Posterior vena cava (tissue), 2 donors: ENCODE measurements around the gene VPS35. TPM values are rescaled to one million over a fixed set of nuclear protein-coding genes. Genes with fewer than 3 reads are reported as not detected.

Source experiments
- DNase-seq: peaks from one replicate; pipeline ENCODE4 v3.0.0-alpha.2; 2020; ENCODE audit warnings: low spot score
- intact Hi-C, 2 donors: fragments of 100-400 bp; cut with DNase I; formaldehyde crosslinking; loops; one replicate each; pipeline versions ENCODE4 v1.14.1 to v1.14.2; 2022 to 2023
- total RNA-seq, 2 donors: library from RNA; stranded (reverse); fragmentation: NEBNext Ultra II Directional; extraction: Animal tissue kit (Norgen Biotek cat#: 25700); gene quantifications; one replicate each; pipeline ENCODE4 v1.2.1, GENCODE V29; 2021
- donor health status: DM: yes; HTN: yes; CAD: no.
- donor health status: DM: yes; HTN: yes; CAD: no.

VPS35 gene
- total RNA-seq, 2 donors from 2014 or later: 75.1 to 78.7 TPM

- DNase-seq: no peak
- intact Hi-C loops: no loop called here
These were observed 26.9 kb upstream of the VPS35 start for GRCh38 chr16:46715769-46716305.

- intact Hi-C loops: no loop called here
- DNase-seq: no peak
These were observed 26.0 kb upstream of the VPS35 start for GRCh38 chr16:46714797-46715591.

- DNase-seq: no peak
- intact Hi-C loops: no loop called here
These were observed 24.7 kb upstream of the VPS35 start for GRCh38 chr16:46713634-46714033.

- DNase-seq: no peak
- intact Hi-C loops: no loop called here
These were observed 23.9 kb upstream of the VPS35 start for GRCh38 chr16:46712911-46713310.

GRCh38 chr16:46711106-46712058 is 22.4 kb upstream of the VPS35 start:
- no peak for DNase-seq
- intact Hi-C loops: no loop called here

GRCh38 chr16:46709469-46710005 is 20.6 kb upstream of the VPS35 start:
- intact Hi-C loops: no loop called here
- no peak for DNase-seq

GRCh38 chr16:46706642-46707041 is 17.7 kb upstream of the VPS35 start:
- DNase-seq: no peak
- intact Hi-C loops: no loop called here

GRCh38 chr16:46702030-46702429 is 13.1 kb upstream of the VPS35 start:
- DNase-seq: no peak
- intact Hi-C loops: no loop called here

- intact Hi-C loops: no loop called here
These were observed 12.6 kb upstream of the VPS35 start for GRCh38 chr16:46701615-46702014.

GRCh38 chr16:46700048-46700447 is 11.1 kb upstream of the VPS35 start:
- no peak for DNase-seq
- intact Hi-C loops: no loop called here

More at GRCh38 chr16:46701615-46702014, 12.6 kb upstream of the VPS35 start:
- no peak for DNase-seq

GRCh38 chr16:46696957-46697356 is 8.0 kb upstream of the VPS35 start:
- intact Hi-C loops: no loop called here
- DNase-seq: no peak

- intact Hi-C loops: no loop called here
These were observed 7.0 kb upstream of the VPS35 start for GRCh38 chr16:46695937-46696336.

GRCh38 chr16:46693598-46693997 is 4.6 kb upstream of the VPS35 start:
- intact Hi-C loops: no loop called here
- DNase-seq: no peak

More at GRCh38 chr16:46695937-46696336, 7.0 kb upstream of the VPS35 start:
- DNase-seq: no peak

GRCh38 chr16:46691726-46692125 is 2.7 kb upstream of the VPS35 start:
- intact Hi-C loops: no loop called here
- no peak for DNase-seq

GRCh38 chr16:46690281-46691178 is 1.6 kb upstream of the VPS35 start:
- intact Hi-C loops: no loop called here
- no peak for DNase-seq

- DNase-seq: peak; percentile 99
- intact Hi-C loops: no loop called here
These were observed 645 bp upstream of the VPS35 start, which contains the start of gene ORC6 for GRCh38 chr16:46689365-46690280. TSS of gene ORC6 (plus strand) at chr16:46689659. CDS start at chr16:46689706, 47 bp downstream.

- intact Hi-C loops: no loop called here
- peak; percentile 84 for DNase-seq
These were observed 801 bp downstream of the VPS35 start for GRCh38 chr16:46688101-46688653.
